ENCODE data around the gene TPK1.

DNA sequence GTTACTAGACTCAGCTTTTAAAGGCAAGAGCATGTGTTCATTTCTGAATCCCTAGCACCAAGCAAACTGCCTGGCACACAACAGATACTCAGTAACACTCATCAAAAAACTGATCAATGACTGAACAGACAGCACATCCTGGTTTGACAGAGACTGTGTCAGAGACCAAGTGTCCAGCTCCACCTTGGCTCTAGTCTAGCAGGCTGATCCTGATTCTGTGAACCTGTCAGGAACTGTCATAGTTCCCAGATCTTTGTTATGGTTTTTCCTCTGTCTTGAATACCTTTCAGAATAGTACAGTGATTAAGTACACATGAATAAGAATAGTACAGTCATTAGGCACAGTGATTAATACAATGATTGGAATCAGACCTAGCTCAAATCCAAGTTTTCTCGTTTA is 53.0 kb downstream of the TPK1 start:
- TF ChIP-seq POLR2A (IDR thresholded peaks at IDR 0.05) (no peak), EP300 (IDR thresholded peaks at IDR 0.05) (no peak), POLR2AphosphoS5 (IDR thresholded peaks at IDR 0.05) (no peak)
- TF ChIP-seq, protein P1, sequence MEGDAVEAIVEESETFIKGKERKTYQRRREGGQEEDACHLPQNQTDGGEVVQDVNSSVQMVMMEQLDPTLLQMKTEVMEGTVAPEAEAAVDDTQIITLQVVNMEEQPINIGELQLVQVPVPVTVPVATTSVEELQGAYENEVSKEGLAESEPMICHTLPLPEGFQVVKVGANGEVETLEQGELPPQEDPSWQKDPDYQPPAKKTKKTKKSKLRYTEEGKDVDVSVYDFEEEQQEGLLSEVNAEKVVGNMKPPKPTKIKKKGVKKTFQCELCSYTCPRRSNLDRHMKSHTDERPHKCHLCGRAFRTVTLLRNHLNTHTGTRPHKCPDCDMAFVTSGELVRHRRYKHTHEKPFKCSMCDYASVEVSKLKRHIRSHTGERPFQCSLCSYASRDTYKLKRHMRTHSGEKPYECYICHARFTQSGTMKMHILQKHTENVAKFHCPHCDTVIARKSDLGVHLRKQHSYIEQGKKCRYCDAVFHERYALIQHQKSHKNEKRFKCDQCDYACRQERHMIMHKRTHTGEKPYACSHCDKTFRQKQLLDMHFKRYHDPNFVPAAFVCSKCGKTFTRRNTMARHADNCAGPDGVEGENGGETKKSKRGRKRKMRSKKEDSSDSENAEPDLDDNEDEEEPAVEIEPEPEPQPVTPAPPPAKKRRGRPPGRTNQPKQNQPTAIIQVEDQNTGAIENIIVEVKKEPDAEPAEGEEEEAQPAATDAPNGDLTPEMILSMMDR (IDR thresholded peaks at IDR 0.05) = no peak

Measured in upper lobe of left lung (tissue), 4 donors.